Hepatocyte (in vitro differentiated cells): ENCODE measurements around the gene ANKMY2. TPM values are rescaled to one million over a fixed set of nuclear protein-coding genes. Genes with fewer than 3 reads are reported as not detected.

Experiments
- DNase-seq: peaks from one replicate; pipeline ENCODE4 v3.0.0-alpha.2; 2016; ENCODE audit warnings: low spot score
- H2AFZ ChIP-seq: fragments of 200-600 bp; sonication (generic); 2 replicates; pipeline ENCODE4 v1.6.0; 2016; ENCODE audit warnings: antibody characterized with exemption, mild to moderate bottlenecking
- H3K27ac ChIP-seq: fragments of 200-600 bp; sonication (generic); 2 replicates; pipeline ENCODE4 v1.5.1; 2016; ENCODE audit warnings: mild to moderate bottlenecking
- H3K27me3 ChIP-seq: fragments of 200-600 bp; sonication (generic); 2 replicates; pipeline ENCODE4 v1.6.1; 2016
- H3K36me3 ChIP-seq: fragments of 200-600 bp; sonication (generic); replicated peaks from 2 replicates; pipeline ENCODE4 v1.5.1; 2016; ENCODE audit warnings: low read depth; ENCODE audit not compliant: insufficient read depth
- H3K4me1 ChIP-seq: fragments of 200-600 bp; sonication (generic); 2 replicates; pipeline ENCODE4 v1.5.1; 2016; ENCODE audit warnings: mild to moderate bottlenecking, moderate library complexity; ENCODE audit not compliant: insufficient read depth
- H3K4me2 ChIP-seq: fragments of 200-600 bp; sonication (generic); 2 replicates; pipeline ENCODE4 v1.6.0; 2016
- H3K4me3 ChIP-seq: fragments of 200-600 bp; sonication (generic); 2 replicates; pipeline ENCODE4 v1.5.1; 2016; ENCODE audit warnings: mild to moderate bottlenecking
- H3K79me2 ChIP-seq: fragments of 200-600 bp; sonication (generic); 2 replicates; pipeline ENCODE4 v1.6.0; 2017; ENCODE audit warnings: mild to moderate bottlenecking
- H3K9me2 ChIP-seq: fragments of 200-600 bp; sonication (generic); replicated peaks from 2 replicates; pipeline ENCODE4 v1.6.0; 2017; ENCODE audit warnings: mild to moderate bottlenecking; ENCODE audit not compliant: insufficient read depth
- H3K9me3 ChIP-seq: fragments of 200-600 bp; sonication (generic); 2 replicates; pipeline ENCODE4 v1.5.1; 2016; ENCODE audit warnings: low read depth, mild to moderate bottlenecking
- H4K20me1 ChIP-seq: fragments of 200-600 bp; sonication (generic); 2 replicates; pipeline ENCODE4 v1.6.0; 2016; ENCODE audit warnings: mild to moderate bottlenecking; ENCODE audit not compliant: insufficient read depth, poor library complexity, severe bottlenecking
- CTCF ChIP-seq: fragments of 200-600 bp; sonication (generic); IDR thresholded peaks from 2 replicates; pipeline ENCODE4 v1.5.1; 2016; ENCODE audit warnings: antibody characterized with exemption, mild to moderate bottlenecking; ENCODE audit not compliant: poor library complexity
- EZH2 ChIP-seq: fragments of 200-600 bp; sonication (generic); IDR thresholded peaks from 2 replicates; pipeline ENCODE4 v1.6.1; 2016; ENCODE audit warnings: antibody characterized with exemption, mild to moderate bottlenecking, borderline replicate concordance
- EZH2phosphoT487 ChIP-seq: fragments of 200-600 bp; sonication (generic); IDR thresholded peaks from one replicate; pipeline ENCODE4 v1.6.1; 2018; ENCODE audit warnings: antibody characterized with exemption, mild to moderate bottlenecking, low read depth, moderate library complexity; ENCODE audit not compliant: unreplicated experiment, severe bottlenecking
- WGBS: methylation state at CpG from one replicate; pipeline ENCODE4 v1.1.6; 2016; ENCODE audit warnings: low lambda C conversion rate; ENCODE audit errors: missing lambda C conversion rate; 5-methylcytosine and 5-hydroxymethylcytosine counted together
- polyA plus RNA-seq: library from polyadenylated mRNA; unstranded; fragments of >200 nt; fragmentation: Nextera tagmentation; extraction: Ambion mirVana; gene quantifications from 2 replicates; pipeline ENCODE4 v1.2.1, GENCODE V29; 2016
- total RNA-seq: library from RNA; depleted of rRNA; stranded (reverse); fragments of >200 nt; gene quantifications from 2 replicates; pipeline ENCODE4 v1.2.3, GENCODE V29; 2014

ANKMY2 gene
- total and polyA plus RNA-seq, 2 experiments from 2014 or later = 30.7 to 42.5 TPM

DNA sequence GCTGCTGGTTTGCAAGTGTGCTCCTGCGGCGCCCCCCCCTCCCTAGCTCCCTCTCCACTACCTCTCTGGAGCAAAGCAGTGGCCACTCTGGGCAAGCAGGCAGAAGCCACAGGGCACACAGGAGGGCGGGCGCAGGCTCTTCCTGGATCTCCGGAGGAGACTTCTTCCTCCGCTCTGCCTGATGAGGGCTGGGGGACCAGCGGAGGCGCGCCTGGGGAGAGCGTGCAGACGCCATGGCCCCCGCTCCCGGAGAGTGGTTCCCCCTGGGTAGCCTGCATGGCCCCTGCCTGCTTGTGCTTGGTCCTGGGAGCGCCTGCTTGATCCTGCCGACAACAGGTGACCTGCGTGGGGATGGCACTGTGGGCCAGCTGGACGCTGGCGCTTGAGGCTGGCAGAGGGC lies 29.0 kb downstream of the ANKMY2 start:
- TF ChIP-seq CTCF = no peak
- no peak for TF ChIP-seq EZH2phosphoT487
- TF ChIP-seq EZH2 = no peak
- Histone ChIP-seq H3K9me3 (no peaks in the 10 kb centered on the region), H3K79me2 (no peaks in the 10 kb centered on the region), H2AFZ (no peak overlapping the region), H3K4me3 (no peak overlapping the region), H3K4me2 (no peak overlapping the region), H3K27ac (no peak overlapping the region), H3K4me1 (no peaks in the 10 kb centered on the region), H3K9me2 (no peaks in the 10 kb centered on the region), H4K20me1 (no peaks in the 10 kb centered on the region), H3K27me3 (no peaks in the 10 kb centered on the region), H3K36me3 (no peaks in the 10 kb centered on the region)
- 90% methylated on average over 18 of the region's 18 CpGs for WGBS
- DNase-seq = no peak

- WGBS = 55% methylated on average over 4 of the region's 4 CpGs
- Histone ChIP-seq H2AFZ (no peak overlapping the region), H3K79me2 (no peaks in the 10 kb centered on the region), H3K27me3 (no peaks in the 10 kb centered on the region), H3K4me3 (no peak overlapping the region), H3K36me3 (no peaks in the 10 kb centered on the region), H3K4me1 (no peaks in the 10 kb centered on the region), H3K4me2 (no peak overlapping the region), H3K27ac (no peak overlapping the region), H3K9me3 (no peaks in the 10 kb centered on the region), H4K20me1 (no peaks in the 10 kb centered on the region), H3K9me2 (no peaks in the 10 kb centered on the region)
- TF ChIP-seq EZH2 = no peak
- TF ChIP-seq CTCF = no peak
- no peak for TF ChIP-seq EZH2phosphoT487
- no peak for DNase-seq
These were observed 29.4 kb downstream of the ANKMY2 start for GRCh38 chr7:16616122-16616521.

GRCh38 chr7:16615228-16615627 lies 30.3 kb downstream of the ANKMY2 start:
- Histone ChIP-seq H3K4me3 (no peak overlapping the region), H3K4me2 (no peak overlapping the region), H3K36me3 (no peaks in the 10 kb centered on the region), H3K9me3 (no peaks in the 10 kb centered on the region), H3K9me2 (no peaks in the 10 kb centered on the region), H3K27me3 (no peaks in the 10 kb centered on the region), H2AFZ (no peak overlapping the region), H3K4me1 (peaks cover 6% of the 10 kb centered on the region), H4K20me1 (no peaks in the 10 kb centered on the region), H3K79me2 (no peaks in the 10 kb centered on the region), H3K27ac (no peak overlapping the region)
- TF ChIP-seq EZH2 (no peak), EZH2phosphoT487 (no peak), CTCF (no peak)
- 63% methylated on average over 5 of the region's 5 CpGs for WGBS
- no peak for DNase-seq

DNA sequence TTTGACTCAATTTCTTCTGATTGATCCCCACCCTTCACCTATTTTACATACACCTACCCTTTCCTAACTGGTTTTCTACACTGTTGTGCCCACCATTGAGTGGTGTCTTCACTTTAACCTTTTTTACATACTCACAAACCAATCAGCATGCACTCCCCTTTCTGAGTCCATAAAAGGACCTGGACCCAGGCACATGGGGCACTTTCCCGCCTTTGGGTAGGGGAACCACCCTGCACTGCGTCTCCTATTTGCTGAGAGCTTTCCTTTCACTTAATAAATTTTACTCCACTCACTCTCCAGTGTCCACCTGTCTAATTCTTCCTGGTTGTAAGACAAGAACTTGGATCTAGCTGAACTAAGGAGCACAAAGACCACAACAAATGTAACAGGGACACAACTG lies 33.8 kb downstream of the ANKMY2 start:
- DNase-seq = no peak
- Histone ChIP-seq H3K27ac (peak overlapping the region; percentile 60), H3K9me3 (no peaks in the 10 kb centered on the region), H2AFZ (no peak overlapping the region), H3K4me3 (no peak overlapping the region), H3K27me3 (no peaks in the 10 kb centered on the region), H4K20me1 (no peaks in the 10 kb centered on the region), H3K36me3 (no peaks in the 10 kb centered on the region), H3K79me2 (no peaks in the 10 kb centered on the region), H3K9me2 (no peaks in the 10 kb centered on the region), H3K4me2 (no peak overlapping the region), H3K4me1 (peaks cover 12% of the 10 kb centered on the region)
- no peak for TF ChIP-seq EZH2phosphoT487
- no peak for TF ChIP-seq EZH2
- no peak for TF ChIP-seq CTCF
- WGBS = 86% methylated on average over 2 of the region's 2 CpGs
